Measurements from ENCODE around the gene PPP6R3. TPM values are rescaled to one million over a fixed set of nuclear protein-coding genes. Genes with fewer than 3 reads are reported as not detected.

The PPP6R3 gene
- total and polyA plus RNA-seq, 2 of the 8 experiments (the other 6 are each of a cell fraction or from before 2014, with no cell fraction given), result 44.6 to 150 TPM

DNA sequence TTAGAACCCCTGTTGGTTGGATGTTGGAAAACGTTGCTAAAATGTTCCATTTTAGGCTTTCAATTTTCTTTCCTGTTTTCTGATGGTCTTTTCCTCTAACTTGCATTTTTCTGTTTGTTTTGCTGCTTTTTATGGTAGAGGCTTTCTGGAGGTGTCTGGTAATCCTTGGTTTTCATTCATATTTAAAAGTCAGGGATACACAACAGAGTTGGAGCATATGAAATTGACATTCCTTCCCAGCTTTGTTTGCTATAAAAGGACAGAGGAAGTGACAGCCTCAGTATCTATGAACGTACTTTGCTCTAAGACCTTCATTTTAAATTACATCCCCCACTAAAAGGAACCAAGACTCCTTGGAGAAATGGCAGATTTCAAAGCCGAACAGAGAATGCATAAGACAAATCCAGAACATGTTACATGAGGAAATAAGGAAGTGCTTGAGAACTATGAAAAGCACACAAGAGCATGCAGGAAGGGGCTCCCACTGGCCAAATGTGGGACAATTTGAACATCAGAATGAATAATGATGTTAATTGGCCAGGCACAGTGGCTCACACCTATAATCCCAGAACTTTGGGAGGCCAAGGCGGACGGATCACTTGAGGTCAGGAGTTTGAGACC lies 56.7 kb downstream of the PPP6R3 start:
- H4K8ac ChIP-seq (ENCODE audit: extremely low read depth, insufficient read depth, low read length), result no peak overlapping the region
- no peak overlapping the region for H3K18ac ChIP-seq (ENCODE audit: extremely low read depth, low read length)
- no peak overlapping the region for H3K23ac ChIP-seq (ENCODE audit: insufficient read length)
- H2BK120ac ChIP-seq (replicated peaks; ENCODE audit: low read depth, low read length), result no peak overlapping the region
- H3K4me2 ChIP-seq (ENCODE audit: insufficient read depth in 1 of 2, low read depth in 2 of 2, low read length in 2 of 2), result no peak overlapping the region
- H4K5ac ChIP-seq (ENCODE audit: insufficient read length, low read depth, low read length), result no peak overlapping the region
- no peak overlapping the region for H2BK20ac ChIP-seq (ENCODE audit: low read length)
- peaks cover 3 to 92% of the 10 kb centered on the region in 2 experiments for H3K79me2 ChIP-seq (ENCODE audit: control insufficient read depth in 1 of 2, insufficient read depth in 2 of 2, low read length in 2 of 2)
- H3K79me1 ChIP-seq (ENCODE audit: low read depth, low read length), result peaks cover 13% of the 10 kb centered on the region
- no peak overlapping the region for H3K9ac ChIP-seq (replicated peaks in 1 of 4; ENCODE audit: extremely low read depth in 1 of 4, low read depth in 3 of 4, low read length in 3 of 4)
- no peak overlapping the region for H2BK15ac ChIP-seq (ENCODE audit: low read length)
- H3K27ac ChIP-seq (ENCODE audit: low read depth, low read length), result no peak overlapping the region
- H3K27me3 ChIP-seq (replicated peaks in 1 of 4; ENCODE audit: control insufficient read depth in 3 of 4, extremely low read depth in 1 of 4, insufficient read depth in 3 of 4, low read length in 3 of 4), result no peaks in the 10 kb centered on the region
- no peaks in the 10 kb centered on the region for H3K9me3 ChIP-seq (ENCODE audit: insufficient read depth in 2 of 2, low read depth in 1 of 2, low read length in 1 of 2)
- H2AFZ ChIP-seq (ENCODE audit: low read length), result no peak overlapping the region
- no peak overlapping the region for H3K4ac ChIP-seq (replicated peaks; ENCODE audit: insufficient read length, low read depth, low read length)
- no peak overlapping the region for H3K56ac ChIP-seq (replicated peaks; ENCODE audit: insufficient read length, low read depth, low read length)
- H2BK5ac ChIP-seq (ENCODE audit: low read depth, low read length), result no peak overlapping the region
- no peak overlapping the region for H4K91ac ChIP-seq (replicated peaks; ENCODE audit: insufficient read length, low read length)
- H3K4me1 ChIP-seq (replicated peaks in 1 of 4; ENCODE audit: control insufficient read depth in 3 of 4, insufficient read depth in 4 of 4, low read length in 3 of 4), result no peaks in the 10 kb centered on the region
- no peak overlapping the region for H2BK12ac ChIP-seq (ENCODE audit: low read depth, low read length)
- peaks cover 0 to 43% (median 13%) of the 10 kb centered on the region in 4 experiments; a peak in 7 of 8 replicates for H3K36me3 ChIP-seq (ENCODE audit: control insufficient read depth in 2 of 4, insufficient read depth in 4 of 4, low read length in 3 of 4)
- FAIRE-seq (no peak), DNase-seq (ENCODE audit: low read depth in 1 of 2, low spot score in 2 of 2) (no peak)
- H3K14ac ChIP-seq (ENCODE audit: insufficient read length), result no peak overlapping the region
- no peak overlapping the region for H2AK5ac ChIP-seq (ENCODE audit: low read depth, low read length)
- H3K23me2 ChIP-seq (ENCODE audit: low read depth, low read length), result no peaks in the 10 kb centered on the region
- ChIA-PET CTCF (ENCODE audit: partially characterized antibody) (no interaction called here), POLR2A (ENCODE audit: partially characterized antibody) (no interaction called here)
- 89% methylated on average over 5 of the region's 5 CpGs; no CpG with 5 or more reads in 1 of the 2 experiments for whole genome bisulfite sequencing, 2 experiments (ENCODE audit: extremely low coverage in 1 of 2, insufficient coverage in 1 of 2, insufficient read length in 1 of 2, insufficient replicate concordance in 2 of 2, low coverage in 1 of 2, low lambda C conversion rate in 2 of 2, missing lambda C conversion rate in 1 of 2)
- peaks cover 17 to 18% of the 10 kb centered on the region in 2 experiments for H4K20me1 ChIP-seq (replicated peaks in 1 of 2; ENCODE audit: control insufficient read depth in 1 of 2, insufficient read depth in 2 of 2, low read length in 2 of 2)
- no peak overlapping the region for H3K4me3 ChIP-seq (ENCODE audit: extremely low read depth in 1 of 4, insufficient read depth in 2 of 4, low read depth in 3 of 4, low read length in 4 of 4)
- TF ChIP-seq RFX5 (IDR thresholded peaks at IDR 0.05; ENCODE audit: borderline replicate concordance, low read depth, low read length) (no peak), SP4 (IDR thresholded peaks at IDR 0.05; ENCODE audit: low read length) (no peak), TBP (IDR thresholded peaks at IDR 0.05; ENCODE audit: low read depth, low read length) (no peak), ASH2L (IDR thresholded peaks at IDR 0.05; ENCODE audit: low read length) (no peak), HDAC6 (IDR thresholded peaks at IDR 0.05; ENCODE audit: low read depth, low read length) (no peak), TEAD4 (IDR thresholded peaks at IDR 0.05; ENCODE audit: low read depth, low read length) (no peak), CEBPB (IDR thresholded peaks at IDR 0.05; ENCODE audit: low read depth, low read length) (no peak), NANOG (IDR thresholded peaks at IDR 0.05; ENCODE audit: insufficient read depth, low read depth, low read length, poor library complexity, severe bottlenecking) (no peak), KDM1A (IDR thresholded peaks at IDR 0.05; ENCODE audit: borderline replicate concordance, low read length) (no peak), JUND (IDR thresholded peaks at IDR 0.05; ENCODE audit: low read length) (no peak), POLR2A (IDR thresholded peaks at IDR 0.05; ENCODE audit: control extremely low read depth in 1 of 2, low read depth in 2 of 2, low read length in 2 of 2) (no peak)
- TF ChIP-seq, protein P1, sequence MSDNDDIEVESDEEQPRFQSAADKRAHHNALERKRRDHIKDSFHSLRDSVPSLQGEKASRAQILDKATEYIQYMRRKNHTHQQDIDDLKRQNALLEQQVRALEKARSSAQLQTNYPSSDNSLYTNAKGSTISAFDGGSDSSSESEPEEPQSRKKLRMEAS (IDR thresholded peaks at IDR 0.05), result no peak
- TF ChIP-seq, protein P2, sequence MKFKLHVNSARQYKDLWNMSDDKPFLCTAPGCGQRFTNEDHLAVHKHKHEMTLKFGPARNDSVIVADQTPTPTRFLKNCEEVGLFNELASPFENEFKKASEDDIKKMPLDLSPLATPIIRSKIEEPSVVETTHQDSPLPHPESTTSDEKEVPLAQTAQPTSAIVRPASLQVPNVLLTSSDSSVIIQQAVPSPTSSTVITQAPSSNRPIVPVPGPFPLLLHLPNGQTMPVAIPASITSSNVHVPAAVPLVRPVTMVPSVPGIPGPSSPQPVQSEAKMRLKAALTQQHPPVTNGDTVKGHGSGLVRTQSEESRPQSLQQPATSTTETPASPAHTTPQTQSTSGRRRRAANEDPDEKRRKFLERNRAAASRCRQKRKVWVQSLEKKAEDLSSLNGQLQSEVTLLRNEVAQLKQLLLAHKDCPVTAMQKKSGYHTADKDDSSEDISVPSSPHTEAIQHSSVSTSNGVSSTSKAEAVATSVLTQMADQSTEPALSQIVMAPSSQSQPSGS (IDR thresholded peaks at IDR 0.05; ENCODE audit: low read length), result no peak
